Activated CD4-positive, alpha-beta T cell treated with anti-CD3 and anti-CD28 coated beads, Interleukin-2, amount 50 U/mL, for 1 hour (primary cell): Measurements from ENCODE around the gene BMF.

Experiments
- DNase-seq: peaks from one replicate; pipeline ENCODE4 v3.0.0-alpha.2; 2020

BMF gene

DNA sequence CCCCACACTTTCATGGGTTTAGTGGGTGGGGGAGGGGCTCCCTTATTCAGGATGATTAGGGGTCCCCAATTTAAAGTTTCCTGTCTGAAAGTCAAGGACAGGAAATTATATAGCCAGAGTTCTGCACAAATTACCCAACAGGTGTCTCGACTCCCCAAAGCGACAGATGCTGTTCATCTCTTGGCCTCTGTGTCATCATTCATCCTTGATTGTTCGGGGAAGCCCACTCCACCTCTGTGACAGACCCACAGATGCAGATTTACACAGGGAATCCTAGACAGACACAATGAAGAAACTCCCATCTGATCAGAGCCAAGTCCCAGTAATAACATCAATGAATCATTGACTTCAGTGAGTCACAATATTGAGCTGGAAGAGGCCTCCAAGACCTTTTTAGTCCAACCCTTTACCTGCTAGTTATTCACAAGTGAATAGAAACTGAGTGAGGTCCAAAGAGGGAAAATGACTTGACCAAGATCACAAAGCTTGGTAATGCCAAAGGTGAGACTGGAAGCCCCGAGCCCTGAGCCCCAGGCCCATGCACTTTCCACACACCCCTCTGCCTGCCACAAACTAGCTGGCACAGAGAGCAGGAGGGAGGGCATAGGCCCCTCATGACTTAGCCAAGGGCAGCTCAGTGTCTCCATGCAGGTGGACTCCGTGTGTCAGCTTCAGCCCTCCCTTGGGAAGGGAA is 61.8 kb downstream of the BMF start:
- DNase-seq = no peak

DNA sequence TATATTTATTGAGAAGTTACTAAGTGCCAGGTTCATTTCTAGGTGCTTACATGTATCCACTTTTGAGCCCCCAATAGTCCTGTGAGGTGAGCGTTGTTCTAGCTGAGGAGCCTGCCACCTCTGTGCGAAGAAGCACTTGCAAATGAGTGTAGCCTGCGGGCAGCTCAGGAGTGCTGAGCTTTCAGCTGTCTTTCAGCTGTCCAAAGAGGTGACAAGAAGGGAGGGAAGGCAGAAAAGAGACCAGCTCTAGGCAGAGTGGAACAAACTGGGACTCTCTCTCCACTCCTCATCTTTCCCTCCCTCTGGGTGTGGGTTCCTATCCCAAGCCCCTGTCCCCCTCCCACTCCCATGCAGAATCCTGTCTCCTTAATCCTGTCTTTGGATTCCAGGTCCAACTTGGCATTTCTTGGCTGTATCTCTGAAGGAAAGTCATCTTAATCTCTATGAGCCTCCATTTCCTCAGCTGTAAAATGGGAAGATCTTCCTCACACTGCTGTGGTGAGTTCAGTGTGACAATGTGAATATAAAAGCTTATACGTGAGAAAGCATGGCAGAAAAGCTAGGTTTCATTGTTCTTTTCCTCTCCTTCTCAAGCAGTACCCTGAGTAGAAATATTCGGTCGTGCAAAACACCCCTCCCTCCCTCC is 63.0 kb downstream of the BMF start:
- no peak for DNase-seq

DNA sequence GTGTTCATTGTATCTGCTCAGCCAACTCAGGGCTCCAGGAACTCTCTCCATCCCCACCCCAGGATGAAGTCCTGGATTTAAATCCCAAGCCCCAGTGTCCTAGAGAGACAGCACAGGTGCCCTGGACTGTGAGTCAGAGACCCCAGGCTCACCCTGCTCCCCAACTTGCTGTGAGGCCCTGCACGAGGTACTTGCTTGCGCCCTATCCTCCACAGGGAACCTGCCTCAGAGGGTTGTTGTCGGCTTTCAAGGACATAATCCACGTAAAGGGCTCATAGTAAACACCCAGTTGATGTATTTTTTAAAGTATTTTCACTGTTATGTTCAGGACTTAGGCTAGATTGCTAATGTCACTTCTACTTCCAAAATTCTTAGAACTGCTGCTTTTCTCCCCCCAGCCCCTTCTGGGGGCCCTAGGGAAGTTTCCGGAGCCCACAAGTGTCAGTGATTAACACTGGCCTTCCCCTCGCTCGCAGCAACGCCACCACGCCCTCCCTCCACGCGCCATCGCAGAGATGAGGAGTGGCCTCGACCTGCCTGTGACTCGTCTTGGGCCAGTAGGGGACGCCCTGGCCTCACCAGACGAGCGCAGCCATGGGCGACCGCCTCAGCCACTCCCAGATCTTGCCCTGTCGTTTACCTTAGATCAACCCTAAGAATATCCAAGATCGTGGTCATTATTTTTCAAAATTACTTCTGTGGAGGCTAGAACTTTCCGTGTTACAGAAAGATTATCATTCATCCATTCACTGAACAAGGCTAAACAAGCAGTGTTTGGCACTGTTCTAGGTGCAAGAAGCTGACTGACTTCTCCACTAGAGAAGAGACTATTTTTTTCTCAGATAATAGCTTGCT is 63.7 kb downstream of the BMF start:
- peak; percentile 76 for DNase-seq

DNA sequence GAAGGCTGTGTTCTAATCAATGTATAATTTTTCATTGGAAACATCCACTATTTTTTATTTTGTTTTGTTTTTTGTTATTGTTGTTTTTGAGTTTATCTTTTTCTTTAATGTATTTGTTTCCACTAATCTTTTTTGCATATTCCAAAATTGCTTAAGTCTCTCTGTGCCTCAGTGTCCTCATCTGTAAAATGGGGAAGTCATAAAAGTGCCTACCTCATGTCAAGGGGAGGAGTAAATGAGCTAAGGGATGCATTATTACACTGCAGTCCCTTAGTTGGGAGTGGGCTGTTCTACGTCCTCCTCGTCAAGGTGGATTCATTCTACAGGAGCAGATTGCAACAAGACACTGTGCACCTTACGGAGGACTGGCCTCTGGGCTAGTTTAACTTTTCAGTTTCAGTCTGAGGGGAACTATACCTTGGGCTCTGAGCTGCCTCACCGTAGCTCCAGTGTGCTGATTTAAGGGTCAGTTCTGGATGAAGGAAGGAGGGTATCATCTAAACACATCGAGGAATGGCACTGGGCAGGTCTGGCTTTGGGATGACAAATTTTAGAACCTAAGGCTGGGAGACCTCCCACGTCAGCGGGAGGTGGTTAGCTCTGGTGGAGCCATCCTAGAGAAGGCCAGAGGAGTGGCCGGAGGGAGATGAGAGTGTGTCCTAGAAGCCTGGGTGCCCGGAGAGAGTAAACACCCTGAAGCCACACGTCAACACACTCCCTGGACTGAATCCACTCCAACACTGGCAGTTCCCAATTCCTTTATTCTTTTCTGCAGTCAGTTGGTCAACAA is 64.6 kb downstream of the BMF start:
- no peak for DNase-seq

DNA sequence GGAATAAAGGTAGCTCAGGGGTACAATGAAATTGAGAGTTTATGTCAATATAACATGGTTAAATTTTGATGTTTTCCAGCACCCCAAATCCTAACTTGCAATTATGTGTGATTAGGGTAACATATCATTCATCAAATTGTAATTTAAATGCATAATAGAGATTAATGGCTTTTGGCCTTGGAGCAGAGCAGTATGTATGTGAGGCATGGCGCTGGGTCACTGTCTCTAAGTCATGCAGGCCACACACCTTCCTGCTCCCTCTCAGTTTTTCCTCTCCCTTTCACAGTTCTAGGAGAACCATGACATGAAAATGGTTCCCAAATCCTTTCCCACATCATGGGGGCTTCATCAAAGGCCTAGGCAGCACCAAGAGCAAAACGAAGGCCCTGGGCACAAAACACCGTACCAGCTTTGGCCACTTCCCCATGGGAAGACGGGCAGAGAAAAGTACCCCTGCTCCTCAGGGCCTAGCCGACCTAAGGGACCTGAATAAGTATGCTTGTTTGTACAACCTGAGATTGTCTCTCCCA is 65.8 kb downstream of the BMF start:
- DNase-seq = no peak

DNA sequence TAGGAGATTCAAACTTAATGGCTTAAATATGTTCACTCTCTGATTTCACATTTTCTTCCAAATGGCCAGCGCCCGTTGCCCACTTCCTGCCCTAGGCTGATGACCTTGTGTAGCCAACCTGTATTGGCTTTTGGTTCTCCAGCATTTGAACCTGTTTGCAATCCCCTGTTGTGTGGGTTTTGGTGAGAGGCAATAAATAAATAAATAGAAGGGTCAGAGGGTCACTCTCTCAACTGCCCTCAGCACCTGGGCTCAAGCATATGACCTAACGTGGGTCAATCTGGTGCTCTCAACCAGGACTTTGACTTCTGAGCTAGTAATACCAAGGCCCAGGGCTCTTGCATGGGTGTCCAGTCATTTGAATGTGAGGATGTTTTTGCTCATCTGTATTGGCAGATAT is 67.9 kb downstream of the BMF start:
- DNase-seq = no peak

DNA sequence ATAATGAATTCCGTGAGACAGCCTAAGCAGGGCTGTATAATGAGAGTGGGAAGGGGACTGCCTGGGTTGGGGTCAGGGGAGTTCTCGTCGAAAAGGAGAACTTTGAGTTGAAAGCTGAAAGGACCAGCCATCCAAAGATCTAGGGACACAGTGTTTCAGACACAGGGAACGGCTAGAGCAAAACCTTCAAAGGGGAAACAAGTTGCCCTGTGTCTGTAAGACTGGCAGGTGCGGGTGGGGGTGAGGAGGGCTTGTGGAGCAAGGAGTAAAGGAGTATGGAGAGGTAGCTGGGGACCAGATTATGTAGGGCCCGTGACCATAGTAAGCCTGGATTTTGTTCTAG is 68.4 kb downstream of the BMF start:
- DNase-seq = no peak

DNA sequence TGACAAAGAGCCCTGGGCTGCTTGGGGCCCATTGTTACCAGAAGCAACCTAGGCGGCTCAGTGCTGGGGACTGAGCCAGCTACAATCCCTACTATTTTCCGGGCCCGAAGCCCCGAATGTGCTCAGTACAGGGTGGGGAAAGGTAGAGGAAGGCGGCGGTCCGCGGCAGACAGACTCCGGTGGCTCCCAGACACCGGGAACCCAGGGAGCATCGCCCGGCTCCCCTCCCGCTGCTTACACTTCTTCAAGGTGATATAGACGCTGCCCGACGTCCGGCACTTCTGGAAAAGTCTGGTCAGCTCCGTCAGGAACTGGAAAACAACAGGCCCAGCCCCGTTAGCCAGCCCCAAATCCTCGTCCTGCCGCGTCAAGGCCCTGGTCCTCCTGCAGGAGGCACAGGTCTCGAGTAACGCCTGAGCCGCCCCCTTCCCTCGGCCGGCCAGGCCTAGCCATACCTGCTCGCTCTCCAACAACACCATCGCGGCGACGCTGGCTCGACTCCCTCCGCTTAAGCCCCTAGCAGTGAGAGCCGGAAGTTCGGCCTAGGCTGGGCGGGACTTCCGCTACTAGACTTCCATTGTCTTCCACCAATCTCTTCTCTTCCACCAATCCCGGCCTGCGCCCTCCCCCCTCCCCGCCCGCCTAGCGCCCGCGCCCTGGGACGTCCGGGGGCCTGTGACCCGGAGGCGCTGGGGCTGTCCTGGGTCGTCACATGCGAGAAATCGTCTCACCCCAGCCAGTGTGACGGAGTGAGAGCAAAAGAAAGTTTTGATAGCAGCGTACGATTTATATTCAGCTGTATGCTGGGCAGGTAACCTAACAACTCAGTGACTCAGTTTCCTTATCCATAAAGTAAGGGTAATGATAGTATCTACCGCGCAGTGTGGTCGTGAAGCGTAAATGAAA is 69.8 kb downstream of the BMF start, which contains the start of gene SRP14:
SRP14 (minus strand) TSS at position 544 of the 906 bp plus-strand sequence; CDS start at position 479, 65 bp downstream.
- DNase-seq = peak; percentile 89

DNA sequence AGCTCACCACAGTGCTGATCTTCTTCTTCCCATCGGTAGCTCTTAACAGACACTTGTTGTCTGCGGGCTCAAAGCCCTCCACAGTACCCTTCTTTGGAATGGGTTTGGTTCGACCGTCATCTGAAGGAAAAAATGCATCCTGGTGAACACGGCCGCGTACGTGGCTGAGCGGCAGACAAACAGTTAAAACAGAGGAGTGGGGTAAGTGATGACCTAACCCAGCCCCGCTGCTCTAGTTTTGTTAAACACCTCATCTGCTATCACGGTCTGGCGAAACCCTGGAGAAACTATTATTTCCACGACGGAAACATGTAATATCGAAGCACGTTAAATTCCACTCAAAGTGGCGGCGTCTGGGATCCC is 70.4 kb downstream of the BMF start:
- no peak for DNase-seq
